HL-60 (cell line): Measurements from ENCODE around the gene ZNF444.
"Not testable (repeated sequence)": the region's sequence is repeated elsewhere in the genome, so short reads cannot be mapped to it uniquely, and the experiment has no call there.

Source experiments
- DNase-seq, 2 experiments: peaks; one replicate each; pipeline ENCODE4 v3.0.0-alpha.2; 2010 to 2020; ENCODE audit warnings: low read depth in 1 of 2, low spot score in 1 of 2
- H3K27ac ChIP-seq: fragments of 250-450 bp; sonication (Bioruptor Pico); replicated peaks from 2 replicates; pipeline ENCODE4 v1.5.1; 2020; ENCODE audit warnings: mild to moderate bottlenecking, moderate library complexity
- H3K27me3 ChIP-seq: fragments of 250-450 bp; sonication (Bioruptor Pico); 2 replicates; pipeline ENCODE4 v1.5.1; 2021; ENCODE audit warnings: mild to moderate bottlenecking, moderate library complexity; ENCODE audit not compliant: insufficient read depth, poor library complexity, severe bottlenecking
- H3K4me3 ChIP-seq: replicated peaks from 2 replicates; pipeline ENCODE4 v1.5.1; 2011; ENCODE audit warnings: mild to moderate bottlenecking, control low read depth, low read length; ENCODE audit not compliant: insufficient read depth
- CTCF ChIP-seq: IDR thresholded peaks from one replicate; pipeline ENCODE4 v1.5.1; 2011; ENCODE audit warnings: low read length, control low read depth, inconsistent platforms; ENCODE audit not compliant: insufficient read depth
- GABPA ChIP-seq: IDR thresholded peaks from 2 replicates; pipeline ENCODE4 v1.6.1; 2012; ENCODE audit warnings: low read depth
- POLR2AphosphoS5 ChIP-seq: IDR thresholded peaks from 2 replicates; pipeline ENCODE4 v1.6.1; 2012; ENCODE audit warnings: low read depth
- REST ChIP-seq: IDR thresholded peaks from 2 replicates; pipeline ENCODE4 v1.6.1; 2012; ENCODE audit warnings: low read depth; ENCODE audit not compliant: insufficient replicate concordance
- SPI1 ChIP-seq: IDR thresholded peaks from 2 replicates; pipeline ENCODE4 v1.6.1; 2012; ENCODE audit warnings: low read depth, mild to moderate bottlenecking, borderline replicate concordance

Gene ZNF444

GRCh38 chr19:56104423-56104822, 36.7 kb upstream of the ZNF444 start:
- no peaks in the 10 kb centered on the region for H3K27me3 ChIP-seq
- DNase-seq, result no peak
- TF ChIP-seq SPI1 (no peak), REST (no peak), CTCF (no peak), POLR2AphosphoS5 (no peak), GABPA (no peak)
- H3K4me3 ChIP-seq, result no peak overlapping the region
- no peak overlapping the region for H3K27ac ChIP-seq

GRCh38 chr19:56105090-56105701, 35.9 kb upstream of the ZNF444 start:
- peak overlapping the region; percentile 56 for H3K27ac ChIP-seq

GRCh38 chr19:56105831-56106396, 35.2 kb upstream of the ZNF444 start:
- H3K27ac ChIP-seq, H3K27me3 ChIP-seq, DNase-seq, H3K4me3 ChIP-seq: not testable (repeated sequence)

More at GRCh38 chr19:56105090-56105701, 35.9 kb upstream of the ZNF444 start:
- no peak overlapping the region for H3K4me3 ChIP-seq
- no peak for TF ChIP-seq POLR2AphosphoS5
- peak; percentile 54 for TF ChIP-seq CTCF
- DNase-seq, result peak in 1 of 2 experiments; percentile 82
- H3K27me3 ChIP-seq, result no peaks in the 10 kb centered on the region

GRCh38 chr19:56106397-56106849, 34.7 kb upstream of the ZNF444 start:
- DNase-seq, result no peak
- H3K4me3 ChIP-seq, result no peak overlapping the region
- no peaks in the 10 kb centered on the region for H3K27me3 ChIP-seq
- TF ChIP-seq SPI1, result no peak
- no peak for TF ChIP-seq CTCF
- TF ChIP-seq POLR2AphosphoS5, result no peak
- TF ChIP-seq REST, result no peak
- TF ChIP-seq GABPA, result no peak
- H3K27ac ChIP-seq, result no peak overlapping the region
